ENCODE data around the gene ZNF280B. TPM values are rescaled to one million over a fixed set of nuclear protein-coding genes. Genes with fewer than 3 reads are reported as not detected.
A peak's percentile ranks its signal among the peaks of the same experiment; 100 is the strongest.

ZNF280B gene
- polyA plus RNA-seq, 3 donors = 0.04 TPM; not detected in 2

- no peak overlapping the region for H3K4me3 Mint-ChIP-seq
- TF ChIP-seq CTCF (IDR thresholded peaks at IDR 0.05) = no peak
Measured at GRCh38 chr22:22535662-22536061, 27.1 kb upstream of the ZNF280B start.

GRCh38 chr22:22534604-22535415 is 26.3 kb upstream of the ZNF280B start:
- Mint-ChIP-seq H3K36me3 (no peaks in the 10 kb centered on the region), H3K9me3 (no peaks in the 10 kb centered on the region), H3K4me3 (no peak overlapping the region), H3K27me3 (ENCODE audit: low read depth in 3 of 3) (peaks cover 0 to 2% (median under 1%) of the 10 kb centered on the region in 3 donors), H3K4me1 (no peaks in the 10 kb centered on the region), H3K27ac (no peak overlapping the region)
- intact Hi-C loops (cut with micrococcal nuclease) = no loop called here
- Histone ChIP-seq H3K4me1 (ENCODE audit: control insufficient read depth in 1 of 2, insufficient read depth in 2 of 2, low read length in 2 of 2) (no peaks in the 10 kb centered on the region), H3K36me3 (replicated peaks in 1 of 2; ENCODE audit: control insufficient read depth in 1 of 2, insufficient read depth in 2 of 2, low read length in 2 of 2) (no peaks in the 10 kb centered on the region), H3K27ac (ENCODE audit: low read depth in 1 of 2, low read length in 2 of 2) (no peak overlapping the region), H2AFZ (ENCODE audit: insufficient read depth, low read depth, low read length, poor library complexity, severe bottlenecking) (no peak overlapping the region), H3K9ac (ENCODE audit: insufficient read depth, low read length, poor library complexity, severe bottlenecking) (peak overlapping the region; percentile 36), H3K27me3 (ENCODE audit: control insufficient read depth in 2 of 2, insufficient read depth in 2 of 2, low read length in 2 of 2) (no peaks in the 10 kb centered on the region), H3K79me2 (ENCODE audit: insufficient read depth, low read length) (no peaks in the 10 kb centered on the region), H4K20me1 (ENCODE audit: insufficient read depth, low read length) (no peaks in the 10 kb centered on the region), H3K9me3 (replicated peaks in 1 of 2; ENCODE audit: control insufficient read depth in 1 of 2, insufficient read depth in 1 of 2, low read length in 2 of 2) (no peaks in the 10 kb centered on the region), H3K4me2 (replicated peaks; ENCODE audit: extremely low read depth, low read length, poor library complexity, severe bottlenecking) (no peak overlapping the region), H3K4me3 (replicated peaks in 1 of 3; ENCODE audit: low read depth in 2 of 3, low read length in 3 of 3) (no peak overlapping the region)
- no peak for DNase-seq
- TF ChIP-seq CTCF (IDR thresholded peaks at IDR 0.05) = no peak
- WGBS (ENCODE audit: insufficient coverage) = 96% methylated on average over 6 of the region's 9 CpGs

More at GRCh38 chr22:22535662-22536061, 27.1 kb upstream of the ZNF280B start:
- DNase-seq = no peak
- Histone ChIP-seq H3K4me3 (replicated peaks in 1 of 3; ENCODE audit: low read depth in 2 of 3, low read length in 3 of 3) (no peak overlapping the region), H3K9ac (ENCODE audit: insufficient read depth, low read length, poor library complexity, severe bottlenecking) (no peak overlapping the region), H3K4me1 (ENCODE audit: control insufficient read depth in 1 of 2, insufficient read depth in 2 of 2, low read length in 2 of 2) (no peaks in the 10 kb centered on the region), H3K9me3 (replicated peaks in 1 of 2; ENCODE audit: control insufficient read depth in 1 of 2, insufficient read depth in 1 of 2, low read length in 2 of 2) (no peaks in the 10 kb centered on the region), H3K27ac (ENCODE audit: low read depth in 1 of 2, low read length in 2 of 2) (no peak overlapping the region), H3K4me2 (replicated peaks; ENCODE audit: extremely low read depth, low read length, poor library complexity, severe bottlenecking) (no peak overlapping the region), H4K20me1 (ENCODE audit: insufficient read depth, low read length) (no peaks in the 10 kb centered on the region), H2AFZ (ENCODE audit: insufficient read depth, low read depth, low read length, poor library complexity, severe bottlenecking) (no peak overlapping the region), H3K79me2 (ENCODE audit: insufficient read depth, low read length) (no peaks in the 10 kb centered on the region), H3K27me3 (ENCODE audit: control insufficient read depth in 2 of 2, insufficient read depth in 2 of 2, low read length in 2 of 2) (no peaks in the 10 kb centered on the region), H3K36me3 (replicated peaks in 1 of 2; ENCODE audit: control insufficient read depth in 1 of 2, insufficient read depth in 2 of 2, low read length in 2 of 2) (no peaks in the 10 kb centered on the region)
- H3K9me3 Mint-ChIP-seq = no peaks in the 10 kb centered on the region
- no peaks in the 10 kb centered on the region for H3K4me1 Mint-ChIP-seq
- peaks cover 0 to 2% (median 0%) of the 10 kb centered on the region in 3 donors for H3K27me3 Mint-ChIP-seq (ENCODE audit: low read depth in 3 of 3)
- no peak overlapping the region for H3K27ac Mint-ChIP-seq
- H3K36me3 Mint-ChIP-seq = no peaks in the 10 kb centered on the region
- no CpG with 5 or more reads among the region's 3 CpGs for WGBS (ENCODE audit: insufficient coverage)
- intact Hi-C loops (cut with micrococcal nuclease) = no loop called here

All from CD14-positive monocyte (primary cell).